B cell (primary cell): Measurements from ENCODE around the gene ARSA. TPM values are rescaled to one million over a fixed set of nuclear protein-coding genes. Genes with fewer than 3 reads are reported as not detected.

Experiments
- ATAC-seq: fragments of 200-7000 bp; cut with Tn5 transposase; one replicate; pipeline ENCODE4 v1.10.0; 2021; ENCODE audit warnings: low read depth, mild to moderate bottlenecking, moderate number of reproducible peaks, moderate library complexity
- CTCF ChIA-PET: fragments of 350-600 bp; sonication (Branson Sonifier 250); formaldehyde crosslinking; loops from one replicate; lab custom pipeline; 2021; ENCODE audit warnings: antibody characterized with exemption, inconsistent platforms; lab: Charles Lee
- POLR2A ChIA-PET: fragments of 350-600 bp; sonication (Branson Sonifier 250); formaldehyde crosslinking; loops from one replicate; lab custom pipeline; 2021; ENCODE audit warnings: antibody characterized with exemption; lab: Charles Lee
- DNase-seq: peaks from one replicate; pipeline ENCODE4 v3.0.0; 2013
- H2AFZ ChIP-seq: 2 replicates; pipeline ENCODE4 v1.6.1; 2012; ENCODE audit warnings: mild to moderate bottlenecking, low read depth, low read length; ENCODE audit not compliant: insufficient read depth, poor library complexity, severe bottlenecking
- H3K27ac ChIP-seq, 2 donors: 1 replicate in 1 of 2; 2 replicates in 1 of 2; pipeline ENCODE4 v1.5.1; 2012 to 2013; ENCODE audit warnings: low read length in 2 of 2, mild to moderate bottlenecking in 2 of 2, moderate library complexity in 1 of 2
- H3K27me3 ChIP-seq, 4 experiments: fragments of 200-600 bp in 1 of 4; sonication (generic) in 1 of 4; replicated peaks in 1 of 4; 1 replicate in 2 of 4; 2 replicates in 2 of 4; pipeline versions ENCODE4 v1.6.1 to v1.7.0; 2013 to 2016; ENCODE audit warnings: low read length in 3 of 4, mild to moderate bottlenecking in 2 of 4, mixed read lengths in 1 of 4, moderate library complexity in 1 of 4; ENCODE audit not compliant: insufficient read depth in 4 of 4, control insufficient read depth in 3 of 4; ENCODE audit errors: control extremely low read depth in 1 of 4
- H3K36me3 ChIP-seq, 2 experiments: replicated peaks in 1 of 2; 1 replicate in 1 of 2; 2 replicates in 1 of 2; pipeline versions ENCODE4 v1.6.1 to v1.7.1; 2013; ENCODE audit warnings: low read length in 1 of 2; ENCODE audit not compliant: insufficient read depth in 2 of 2, control insufficient read depth in 1 of 2; ENCODE audit errors: control extremely low read depth in 1 of 2, extremely low read depth in 1 of 2
- H3K4me1 ChIP-seq, 2 donors: fragments of 200-600 bp in 1 of 2; sonication (generic) in 1 of 2; 1 replicate in 1 of 2; 2 replicates in 1 of 2; pipeline versions ENCODE4 v1.5.1 to v1.6.1; 2013 to 2017; ENCODE audit warnings: low read length in 2 of 2; ENCODE audit not compliant: control insufficient read depth in 2 of 2, insufficient read depth in 2 of 2
- H3K4me2 ChIP-seq: replicated peaks from 2 replicates; pipeline ENCODE3; 2012; ENCODE audit warnings: mild to moderate bottlenecking, low read depth, low read length; ENCODE audit not compliant: poor library complexity, severe bottlenecking
- H3K4me3 ChIP-seq, 5 experiments: fragments of 200-600 bp in 1 of 5; sonication (generic) in 1 of 5; 1 replicate in 3 of 5; 2 replicates in 2 of 5; pipeline versions ENCODE4 v1.5.1 to v1.7.0; 2011 to 2016; ENCODE audit warnings: low read length in 4 of 5, mild to moderate bottlenecking in 4 of 5, low read depth in 2 of 5, control low read depth in 1 of 5, moderate library complexity in 1 of 5; ENCODE audit not compliant: insufficient read depth in 1 of 5; ENCODE audit errors: control extremely low read depth in 1 of 5, extremely low read depth in 1 of 5
- H3K79me2 ChIP-seq: fragments of 200-600 bp; sonication (generic); one replicate; pipeline ENCODE4 v1.6.0; 2016; ENCODE audit warnings: low read length; ENCODE audit not compliant: control insufficient read depth, insufficient read depth
- H3K9ac ChIP-seq: fragments of 200-600 bp; sonication (generic); 2 replicates; pipeline ENCODE4 v1.6.1; 2017; ENCODE audit warnings: mild to moderate bottlenecking, low read length, moderate library complexity
- H3K9me3 ChIP-seq, 3 donors: one replicate each; pipeline versions ENCODE4 v1.6.1 to v1.7.1; 2013; ENCODE audit warnings: low read length in 2 of 3; ENCODE audit not compliant: control insufficient read depth in 2 of 3, insufficient read depth in 1 of 3; ENCODE audit errors: control extremely low read depth in 1 of 3
- H4K20me1 ChIP-seq: 2 replicates; pipeline ENCODE4 v1.6.0; 2012; ENCODE audit warnings: mild to moderate bottlenecking, low read length; ENCODE audit not compliant: insufficient read depth, control insufficient read depth, poor library complexity, severe bottlenecking
- H3K27ac Mint-ChIP-seq: one replicate; pipeline ENCODE4 v1.8.0; 2021; ENCODE audit warnings: mixed read lengths
- H3K27me3 Mint-ChIP-seq: one replicate; pipeline ENCODE4 v1.8.0; 2021; ENCODE audit warnings: mixed read lengths
- H3K4me1 Mint-ChIP-seq: one replicate; pipeline ENCODE4 v1.8.0; 2021; ENCODE audit warnings: mixed read lengths
- H3K4me3 Mint-ChIP-seq: one replicate; pipeline ENCODE4 v1.8.0; 2021; ENCODE audit warnings: mixed read lengths
- H3K9me3 Mint-ChIP-seq: one replicate; pipeline ENCODE4 v1.8.0; 2022; ENCODE audit warnings: mixed read lengths; ENCODE audit not compliant: insufficient read depth
- EZH2 ChIP-seq: IDR thresholded peaks from 2 replicates; pipeline ENCODE4 v1.6.1; 2012; ENCODE audit warnings: borderline replicate concordance, low read depth, mild to moderate bottlenecking, moderate library complexity, low read length; ENCODE audit not compliant: insufficient read depth, poor library complexity, severe bottlenecking
- WGBS: methylation state at CpG from one replicate; pipeline ENCODE4 v1.1.5; 2013; ENCODE audit warnings: missing lambda C conversion rate; ENCODE audit not compliant: insufficient coverage; 5-methylcytosine and 5-hydroxymethylcytosine counted together
- intact Hi-C: fragments of 100-400 bp; cut with micrococcal nuclease; formaldehyde crosslinking; loops from one replicate; pipeline ENCODE4 v1.10.0; 2022
- polyA plus RNA-seq: library from polyadenylated mRNA; depleted of rRNA; stranded (reverse); fragments of >200 nt; gene quantifications from 2 replicates; pipeline ENCODE4 v1.2.3, GENCODE V29; 2012
- total RNA-seq, 2 donors: library from RNA; stranded (reverse); fragments of 120-200 nt in 1 of 2; gene quantifications; 1 replicate in 1 of 2; 2 replicates in 1 of 2; pipeline versions ENCODE4 v1.2.3 to v1.2.4, GENCODE V29; 2013 to 2022
- TF ChIP-seq, protein P1 (sequence below): fragments of 200-600 bp; IDR thresholded peaks from one replicate; pipeline ENCODE4 v1.8.0; 2022; ENCODE audit warnings: antibody characterized with exemption, mild to moderate bottlenecking

ARSA gene
- total and polyA plus RNA-seq, 2 donors (not counting 1 experiment from before 2014, with no cell fraction given): 82.0 to 128 TPM

DNA sequence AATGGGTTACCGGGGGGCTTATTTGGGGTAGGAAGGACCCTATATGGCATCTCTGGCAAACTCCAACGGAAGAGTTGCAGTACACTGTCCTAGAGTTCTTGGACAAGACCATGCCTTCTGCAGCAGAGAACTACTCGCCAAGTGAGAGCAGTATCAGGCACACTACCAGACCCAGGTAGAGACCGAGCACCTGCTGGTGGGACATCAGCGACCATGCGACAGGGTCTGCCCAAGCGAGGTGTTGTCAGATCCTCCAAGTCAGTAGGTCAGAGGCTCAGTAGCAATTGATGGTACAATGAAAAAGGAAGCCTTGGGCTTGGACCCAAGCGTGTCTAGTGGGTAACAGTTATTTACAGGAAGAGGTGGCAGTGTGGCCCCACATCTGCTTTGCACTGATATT lies 42.2 kb downstream of the ARSA start:
- Mint-ChIP-seq H3K27me3 (no peaks in the 10 kb centered on the region), H3K4me1 (peaks cover 15% of the 10 kb centered on the region), H3K4me3 (no peak overlapping the region), H3K27ac (no peak overlapping the region), H3K9me3 (no peaks in the 10 kb centered on the region)
- H3K9me3 ChIP-seq: no peaks in the 10 kb centered on the region
- H3K27ac ChIP-seq: no peak overlapping the region
- no peaks in the 10 kb centered on the region for H3K27me3 ChIP-seq
- peaks cover 12% of the 10 kb centered on the region for H4K20me1 ChIP-seq
- H3K79me2 ChIP-seq: peaks cover 12% of the 10 kb centered on the region
- H3K4me1 ChIP-seq: peaks cover 14 to 18% of the 10 kb centered on the region in 2 donors
- H3K4me3 ChIP-seq: no peak overlapping the region
- no peak overlapping the region for H2AFZ ChIP-seq
- H3K4me2 ChIP-seq: no peak overlapping the region
- no peak for TF ChIP-seq EZH2
- TF ChIP-seq, protein P1, sequence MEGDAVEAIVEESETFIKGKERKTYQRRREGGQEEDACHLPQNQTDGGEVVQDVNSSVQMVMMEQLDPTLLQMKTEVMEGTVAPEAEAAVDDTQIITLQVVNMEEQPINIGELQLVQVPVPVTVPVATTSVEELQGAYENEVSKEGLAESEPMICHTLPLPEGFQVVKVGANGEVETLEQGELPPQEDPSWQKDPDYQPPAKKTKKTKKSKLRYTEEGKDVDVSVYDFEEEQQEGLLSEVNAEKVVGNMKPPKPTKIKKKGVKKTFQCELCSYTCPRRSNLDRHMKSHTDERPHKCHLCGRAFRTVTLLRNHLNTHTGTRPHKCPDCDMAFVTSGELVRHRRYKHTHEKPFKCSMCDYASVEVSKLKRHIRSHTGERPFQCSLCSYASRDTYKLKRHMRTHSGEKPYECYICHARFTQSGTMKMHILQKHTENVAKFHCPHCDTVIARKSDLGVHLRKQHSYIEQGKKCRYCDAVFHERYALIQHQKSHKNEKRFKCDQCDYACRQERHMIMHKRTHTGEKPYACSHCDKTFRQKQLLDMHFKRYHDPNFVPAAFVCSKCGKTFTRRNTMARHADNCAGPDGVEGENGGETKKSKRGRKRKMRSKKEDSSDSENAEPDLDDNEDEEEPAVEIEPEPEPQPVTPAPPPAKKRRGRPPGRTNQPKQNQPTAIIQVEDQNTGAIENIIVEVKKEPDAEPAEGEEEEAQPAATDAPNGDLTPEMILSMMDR: no peak
- WGBS: 99% methylated on average over 7 of the region's 8 CpGs
- ChIA-PET CTCF (no interaction called here), POLR2A (no interaction called here)
- DNase-seq (no peak), ATAC-seq (no peak)
- H3K9ac ChIP-seq: no peak overlapping the region
- intact Hi-C loops: no loop called here
- peaks cover 0 to 3% of the 10 kb centered on the region in 2 experiments for H3K36me3 ChIP-seq

DNA sequence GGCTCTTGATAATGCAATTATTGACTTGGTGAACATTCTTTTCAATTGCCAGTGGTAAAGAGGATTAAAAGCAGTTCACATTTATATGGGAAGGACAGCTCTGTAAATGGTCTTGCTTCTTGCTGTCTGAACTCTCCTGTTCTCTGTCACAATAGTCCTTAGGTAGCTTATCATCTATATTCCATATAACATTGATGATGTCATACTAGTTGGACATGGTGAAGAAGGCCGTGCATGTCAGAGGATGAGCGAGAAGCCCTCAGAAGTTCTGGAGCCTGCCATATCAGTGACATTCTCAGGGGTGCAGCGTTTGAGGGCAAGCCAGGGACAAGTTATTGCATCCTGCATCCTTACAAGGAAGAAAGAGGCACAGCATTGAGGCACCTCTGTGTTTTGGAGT lies 42.7 kb downstream of the ARSA start:
- no peaks in the 10 kb centered on the region for H3K27me3 ChIP-seq
- ChIA-PET CTCF (no interaction called here), POLR2A (no interaction called here)
- intact Hi-C loops: no loop called here
- no peaks in the 10 kb centered on the region for H3K27me3 Mint-ChIP-seq
- H4K20me1 ChIP-seq: peaks cover 12% of the 10 kb centered on the region
- no peak overlapping the region for H3K4me3 ChIP-seq
- H3K27ac ChIP-seq: no peak overlapping the region
- no peak overlapping the region for H2AFZ ChIP-seq
- H3K4me3 Mint-ChIP-seq: peak overlapping the region; percentile 35
- peaks cover 12% of the 10 kb centered on the region for H3K79me2 ChIP-seq
- H3K4me1 Mint-ChIP-seq: peaks cover 19% of the 10 kb centered on the region
- no peak for DNase-seq
- peaks cover 14 to 18% of the 10 kb centered on the region in 2 donors for H3K4me1 ChIP-seq
- peaks cover 0 to 8% of the 10 kb centered on the region in 2 experiments for H3K36me3 ChIP-seq
- H3K9me3 ChIP-seq: no peaks in the 10 kb centered on the region
- no peak for ATAC-seq
- no peak overlapping the region for H3K9ac ChIP-seq
- TF ChIP-seq, protein P1: no peak
- TF ChIP-seq EZH2: no peak
- 98% methylated on average over 3 of the region's 3 CpGs for WGBS
- H3K27ac Mint-ChIP-seq: no peak overlapping the region
- H3K4me2 ChIP-seq: no peak overlapping the region
- no peaks in the 10 kb centered on the region for H3K9me3 Mint-ChIP-seq
